AG04449 (cell line): ENCODE data around the gene GPR108.
"Not testable (repeated sequence)": the region's sequence is repeated elsewhere in the genome, so short reads cannot be mapped to it uniquely, and the experiment has no call there.

ENCODE experiments used
- CTCF ChIA-PET: fragments of 350-600 bp; formaldehyde crosslinking; extraction: SDS; loops from one replicate; lab custom pipeline; 2021; ENCODE audit warnings: antibody characterized with exemption; lab: Yijun Ruan, JAX
- POLR2A ChIA-PET: fragments of 400-600, 350-600 bp; formaldehyde crosslinking; extraction: SDS; loops from one replicate; lab custom pipeline; 2020; ENCODE audit warnings: antibody characterized with exemption, inconsistent platforms; lab: Yijun Ruan, JAX
- DNase-seq: peaks from one replicate; pipeline ENCODE4 v3.0.0-alpha.2; 2010; ENCODE audit warnings: low read depth, low spot score
- H3K4me3 ChIP-seq: 2 replicates; pipeline ENCODE4 v1.5.1; 2011; ENCODE audit warnings: low read depth, mild to moderate bottlenecking, control low read depth, low read length
- CTCF ChIP-seq: IDR thresholded peaks from one replicate; pipeline ENCODE4 v1.5.1; 2011; ENCODE audit warnings: mild to moderate bottlenecking, moderate library complexity, low read length, control low read depth, inconsistent platforms; ENCODE audit not compliant: insufficient read depth; ENCODE audit errors: missing control alignments

The GPR108 gene

DNA sequence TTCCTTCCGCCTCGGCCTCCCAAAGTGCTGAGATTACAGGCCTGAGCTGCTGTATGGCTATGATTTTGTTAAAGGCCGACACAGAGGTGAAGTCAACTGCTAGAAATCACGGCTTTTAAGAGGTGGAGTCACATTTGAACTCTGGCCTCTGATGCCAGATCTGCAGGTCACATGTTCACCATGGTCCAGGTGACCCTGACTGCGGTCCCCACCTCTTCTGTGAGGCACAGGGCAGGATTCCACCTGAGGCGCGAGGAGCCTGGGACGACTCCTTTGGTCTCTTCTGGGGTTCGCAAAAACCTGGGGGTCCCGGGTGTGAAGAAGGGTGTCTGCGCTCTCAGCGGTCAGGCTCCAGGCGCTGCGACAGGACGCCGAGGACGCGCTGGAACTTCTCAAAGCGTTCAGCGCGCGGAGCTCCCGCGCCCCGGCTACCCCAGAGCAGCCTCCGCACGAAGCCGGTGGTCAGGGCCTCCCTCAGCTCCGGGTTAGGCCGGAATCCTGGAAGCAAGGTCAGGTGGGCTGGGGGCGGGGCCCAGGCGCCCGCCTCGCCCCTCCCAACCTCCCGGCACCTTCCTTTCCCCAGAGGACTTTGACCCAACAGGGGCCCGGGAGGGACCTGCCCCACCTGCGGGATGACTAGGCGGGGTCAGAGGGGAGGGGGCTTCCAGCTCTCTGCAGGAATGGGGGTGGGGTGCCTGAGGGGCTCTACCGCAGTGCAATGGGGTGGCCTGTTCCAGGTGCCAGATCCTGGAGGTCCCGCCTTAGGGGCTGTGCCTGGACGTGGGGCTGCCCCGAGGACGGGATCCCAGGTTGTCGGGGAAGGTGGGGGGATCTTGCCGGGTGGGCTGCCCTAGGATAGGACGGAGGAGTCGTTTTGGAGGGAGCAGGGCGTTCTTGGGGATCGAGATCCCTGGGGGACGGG is 15.1 kb upstream of the GPR108 start:
- no peak overlapping the region for H3K4me3 ChIP-seq
- CTCF ChIA-PET = interaction anchor here (2.2 kb wide), 1 partner anchor 110 kb away, joined by 8 read pairs; no protein-coding TSS in a partner anchor
- no peak for TF ChIP-seq CTCF
- POLR2A ChIA-PET = no interaction called here
- DNase-seq = no peak

- TF ChIP-seq CTCF = no peak
- DNase-seq = no peak
- no peak overlapping the region for H3K4me3 ChIP-seq
- POLR2A ChIA-PET = no interaction called here
- CTCF ChIA-PET = no interaction called here
Observed at GRCh38 chr19:6751189-6751588, 13.8 kb upstream of the GPR108 start.

- ChIA-PET CTCF (interaction anchor here (1.5 kb wide), 1 partner anchor 113 kb away, joined by 3 read pairs; no protein-coding TSS in a partner anchor), POLR2A (no interaction called here)
- TF ChIP-seq CTCF = no peak
- H3K4me3 ChIP-seq = no peak overlapping the region
- DNase-seq = no peak
Observed at GRCh38 chr19:6750062-6750461, 12.7 kb upstream of the GPR108 start.

- POLR2A ChIA-PET = not testable (repeated sequence)
- CTCF ChIA-PET = interaction anchor here (1.5 to 1.9 kb wide), 2 partner anchors 10 to 115 kb away, joined by 3 to 6 read pairs; partner anchors contain the start of gene GPR108
Observed at GRCh38 chr19:6748543-6748942, 11.2 kb upstream of the GPR108 start.

DNA sequence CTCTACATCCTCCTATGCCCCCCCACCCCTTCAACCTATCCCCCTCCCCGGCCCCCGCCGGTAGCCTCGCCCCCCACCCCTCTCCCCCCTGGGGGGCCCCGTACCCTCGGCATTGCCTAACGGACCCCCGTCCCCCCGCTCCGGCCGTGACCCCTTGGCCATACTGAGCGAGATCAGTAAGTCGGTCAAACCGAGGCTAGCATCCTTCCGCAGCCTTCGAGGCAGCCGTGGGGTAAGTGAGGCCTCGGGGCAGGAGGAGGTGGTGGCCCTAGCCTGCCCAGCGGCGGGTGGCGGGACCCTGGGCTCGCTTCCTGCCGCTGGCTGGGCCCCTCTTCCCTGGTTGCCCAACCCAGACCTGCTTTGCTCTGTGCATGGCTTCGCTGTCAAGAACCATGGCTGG is 8.6 kb upstream of the GPR108 start:
- ChIA-PET POLR2A (no interaction called here), CTCF (no interaction called here)
- H3K4me3 ChIP-seq = no peak overlapping the region
- DNase-seq = no peak
- no peak for TF ChIP-seq CTCF

More at GRCh38 chr19:6748543-6748942, 11.2 kb upstream of the GPR108 start:
- DNase-seq, H3K4me3 ChIP-seq: not testable (repeated sequence)

GRCh38 chr19:6744381-6745301 is 7.3 kb upstream of the GPR108 start:
- no peak overlapping the region for H3K4me3 ChIP-seq
- CTCF ChIA-PET = interaction anchor here (3.6 kb wide), 1 partner anchor 119 kb away, joined by 22 read pairs; no protein-coding TSS in a partner anchor
- DNase-seq = no peak
- POLR2A ChIA-PET = no interaction called here
- no peak for TF ChIP-seq CTCF
